ENCODE data around the gene PACRG. TPM values are rescaled to one million over a fixed set of nuclear protein-coding genes. Genes with fewer than 3 reads are reported as not detected.

The PACRG gene
- total RNA-seq, 2 experiments from 2014 or later = not detected

DNA sequence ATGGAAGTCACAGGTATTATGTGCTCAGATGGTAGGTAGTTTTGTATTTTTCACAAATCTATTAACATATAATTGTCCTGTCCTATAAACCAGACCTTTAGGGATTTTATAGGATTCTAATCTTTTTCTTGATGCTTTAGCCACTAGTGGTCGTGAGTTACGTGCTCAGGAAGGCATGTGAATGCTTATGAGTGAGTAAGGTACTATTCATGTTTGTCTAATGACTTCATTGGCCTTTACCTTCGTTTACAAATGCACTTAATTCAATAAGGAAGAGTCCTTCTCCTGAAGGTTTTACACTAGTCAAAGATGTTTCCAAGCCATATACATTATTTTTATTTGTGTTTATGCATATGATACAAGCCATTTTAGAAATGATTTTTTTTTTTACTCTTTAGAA is 23.0 kb downstream of the PACRG start:
- POLR2A ChIA-PET = no interaction called here
- no TSS peak for BruUV-seq (replicated peaks)
- H3K36me3 ChIP-seq (ENCODE audit: insufficient read depth, low read length) = no peaks in the 10 kb centered on the region
- H3K4me3 ChIP-seq (ENCODE audit: low read depth, low read length, poor library complexity, severe bottlenecking) = no peak overlapping the region
- no peaks in the 10 kb centered on the region for H3K9me2 ChIP-seq (ENCODE audit: insufficient read depth, low read length)
- no peaks in the 10 kb centered on the region for H3K4me1 ChIP-seq (ENCODE audit: insufficient read depth, low read length, poor library complexity, severe bottlenecking)
- TF ChIP-seq, protein P1, sequence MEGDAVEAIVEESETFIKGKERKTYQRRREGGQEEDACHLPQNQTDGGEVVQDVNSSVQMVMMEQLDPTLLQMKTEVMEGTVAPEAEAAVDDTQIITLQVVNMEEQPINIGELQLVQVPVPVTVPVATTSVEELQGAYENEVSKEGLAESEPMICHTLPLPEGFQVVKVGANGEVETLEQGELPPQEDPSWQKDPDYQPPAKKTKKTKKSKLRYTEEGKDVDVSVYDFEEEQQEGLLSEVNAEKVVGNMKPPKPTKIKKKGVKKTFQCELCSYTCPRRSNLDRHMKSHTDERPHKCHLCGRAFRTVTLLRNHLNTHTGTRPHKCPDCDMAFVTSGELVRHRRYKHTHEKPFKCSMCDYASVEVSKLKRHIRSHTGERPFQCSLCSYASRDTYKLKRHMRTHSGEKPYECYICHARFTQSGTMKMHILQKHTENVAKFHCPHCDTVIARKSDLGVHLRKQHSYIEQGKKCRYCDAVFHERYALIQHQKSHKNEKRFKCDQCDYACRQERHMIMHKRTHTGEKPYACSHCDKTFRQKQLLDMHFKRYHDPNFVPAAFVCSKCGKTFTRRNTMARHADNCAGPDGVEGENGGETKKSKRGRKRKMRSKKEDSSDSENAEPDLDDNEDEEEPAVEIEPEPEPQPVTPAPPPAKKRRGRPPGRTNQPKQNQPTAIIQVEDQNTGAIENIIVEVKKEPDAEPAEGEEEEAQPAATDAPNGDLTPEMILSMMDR (conservative IDR thresholded peaks at IDR 0.05; ENCODE audit: low read length) = no peak
- TF ChIP-seq EZH2phosphoT487 (IDR thresholded peaks at IDR 0.05; ENCODE audit: borderline replicate concordance, low read depth, low read length) = no peak
- CTCF ChIA-PET (ENCODE audit: unreplicated experiment) = no interaction called here
- no peak overlapping the region for H2AFZ ChIP-seq (ENCODE audit: low read length)
- H3K9me3 ChIP-seq (ENCODE audit: low read length) = no peaks in the 10 kb centered on the region
- intact Hi-C loops (cut with micrococcal nuclease; ENCODE audit: unreplicated experiment) = no loop called here
- no peaks in the 10 kb centered on the region for H4K20me1 ChIP-seq (ENCODE audit: insufficient read depth, low read length)
- DNase-seq (ENCODE audit: low spot score) = no peak
- no peak overlapping the region for H3K4me2 ChIP-seq (ENCODE audit: low read length)
- no peaks in the 10 kb centered on the region for H3K79me2 ChIP-seq (ENCODE audit: insufficient read depth, low read depth, low read length)
- no peak overlapping the region for H3K27ac ChIP-seq (ENCODE audit: low read depth, low read length, poor library complexity, severe bottlenecking)

DNA sequence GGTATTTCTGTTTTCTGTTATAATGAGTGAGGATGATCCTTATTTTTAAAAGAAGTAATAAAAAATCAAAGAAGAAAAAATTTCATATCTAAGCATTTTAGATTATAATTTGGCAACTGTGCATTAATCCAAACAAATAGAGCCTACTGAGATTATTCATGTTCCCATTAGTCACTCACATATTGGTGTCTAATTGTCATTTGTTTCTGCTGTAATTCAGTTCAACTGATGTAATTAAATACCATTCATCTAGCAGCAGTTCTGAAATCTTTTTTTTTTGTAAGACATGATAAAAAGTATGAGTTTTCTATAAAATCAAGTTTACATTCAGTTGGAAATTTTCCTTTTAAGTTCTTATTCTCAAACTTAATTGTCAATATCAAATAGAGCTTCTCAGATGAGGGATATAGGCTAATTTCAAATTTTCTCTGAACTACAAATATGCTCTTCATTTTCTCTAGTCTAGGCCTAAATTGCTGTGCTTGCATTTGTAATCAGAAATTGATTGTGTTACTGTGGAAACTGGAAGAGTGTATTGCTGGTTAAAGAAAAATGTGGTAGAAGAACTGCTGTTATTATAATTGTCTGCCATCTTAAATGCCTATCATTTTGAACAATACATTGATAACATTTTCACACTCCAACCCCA is 23.6 kb downstream of the PACRG start:
- no peak for DNase-seq (ENCODE audit: low spot score)
- H3K4me2 ChIP-seq (ENCODE audit: low read length) = no peak overlapping the region
- no peaks in the 10 kb centered on the region for H4K20me1 ChIP-seq (ENCODE audit: insufficient read depth, low read length)
- ChIA-PET POLR2A (no interaction called here), CTCF (ENCODE audit: unreplicated experiment) (no interaction called here)
- no peak overlapping the region for H3K27ac ChIP-seq (ENCODE audit: low read depth, low read length, poor library complexity, severe bottlenecking)
- H2AFZ ChIP-seq (ENCODE audit: low read length) = no peak overlapping the region
- no TSS peak for BruUV-seq (replicated peaks)
- H3K9me2 ChIP-seq (ENCODE audit: insufficient read depth, low read length) = no peaks in the 10 kb centered on the region
- H3K4me1 ChIP-seq (ENCODE audit: insufficient read depth, low read length, poor library complexity, severe bottlenecking) = no peaks in the 10 kb centered on the region
- intact Hi-C loops (cut with micrococcal nuclease; ENCODE audit: unreplicated experiment) = no loop called here
- H3K9me3 ChIP-seq (ENCODE audit: low read length) = no peaks in the 10 kb centered on the region
- H3K4me3 ChIP-seq (ENCODE audit: low read depth, low read length, poor library complexity, severe bottlenecking) = no peak overlapping the region
- H3K79me2 ChIP-seq (ENCODE audit: insufficient read depth, low read depth, low read length) = no peaks in the 10 kb centered on the region
- no peaks in the 10 kb centered on the region for H3K36me3 ChIP-seq (ENCODE audit: insufficient read depth, low read length)
- TF ChIP-seq EZH2phosphoT487 (IDR thresholded peaks at IDR 0.05; ENCODE audit: borderline replicate concordance, low read depth, low read length) = no peak
- TF ChIP-seq, protein P1 (conservative IDR thresholded peaks at IDR 0.05; ENCODE audit: low read length) = no peak

DNA sequence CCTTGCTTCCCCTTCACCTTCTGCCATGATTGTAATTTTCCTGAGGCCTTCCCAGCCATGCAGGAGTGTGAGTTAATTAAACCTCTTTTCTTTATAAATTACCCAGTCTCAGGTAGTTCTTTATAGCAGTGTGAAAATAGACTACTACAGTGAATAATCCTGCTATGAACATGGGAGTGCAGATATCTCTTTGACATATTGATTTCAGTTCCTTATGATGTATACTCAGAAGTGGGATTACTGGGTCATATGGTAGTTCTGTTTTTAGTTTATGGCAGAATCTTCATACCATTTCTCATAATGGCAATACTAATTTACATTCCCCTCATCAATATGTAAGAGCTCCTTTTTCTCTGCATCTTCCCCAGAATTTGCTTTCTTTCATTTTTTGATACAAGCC is 26.0 kb downstream of the PACRG start:
- Histone ChIP-seq H3K9me3 (ENCODE audit: low read length) (no peaks in the 10 kb centered on the region), H3K27ac (ENCODE audit: low read depth, low read length, poor library complexity, severe bottlenecking) (no peak overlapping the region), H3K4me3 (ENCODE audit: low read depth, low read length, poor library complexity, severe bottlenecking) (no peak overlapping the region), H3K4me2 (ENCODE audit: low read length) (no peak overlapping the region), H2AFZ (ENCODE audit: low read length) (no peak overlapping the region), H3K4me1 (ENCODE audit: insufficient read depth, low read length, poor library complexity, severe bottlenecking) (no peaks in the 10 kb centered on the region), H3K79me2 (ENCODE audit: insufficient read depth, low read depth, low read length) (no peaks in the 10 kb centered on the region), H3K36me3 (ENCODE audit: insufficient read depth, low read length) (no peaks in the 10 kb centered on the region), H4K20me1 (ENCODE audit: insufficient read depth, low read length) (no peaks in the 10 kb centered on the region), H3K9me2 (ENCODE audit: insufficient read depth, low read length) (no peaks in the 10 kb centered on the region)
- no peak for DNase-seq (ENCODE audit: low spot score)
- no TSS peak for BruUV-seq (replicated peaks)
- TF ChIP-seq, protein P1 (conservative IDR thresholded peaks at IDR 0.05; ENCODE audit: low read length) = no peak
- TF ChIP-seq EZH2phosphoT487 (IDR thresholded peaks at IDR 0.05; ENCODE audit: borderline replicate concordance, low read depth, low read length) = no peak
- intact Hi-C loops (cut with micrococcal nuclease; ENCODE audit: unreplicated experiment) = no loop called here
- ChIA-PET CTCF (ENCODE audit: unreplicated experiment) (no interaction called here), POLR2A (interaction anchor here (0.7 kb wide), 1 partner anchor 26 kb away, joined by 3 read pairs; the partner anchor contains the start of gene PACRG)

Data from OCI-LY7 (cell line).